Neural cell (in vitro differentiated cells): ENCODE measurements around the gene INO80.

Experiments used
- EP300 ChIP-seq: fragments of 450-650 bp; conservative IDR thresholded peaks from 2 replicates; pipeline ENCODE4 v1.6.1; 2014; ENCODE audit warnings: antibody characterized with exemption, mild to moderate bottlenecking, moderate library complexity; ENCODE audit not compliant: poor library complexity, severe bottlenecking
- EZH2 ChIP-seq: fragments of 200-600, 300-800 bp; shearing (Covaris generic), sonication (generic); IDR thresholded peaks from 2 replicates; pipeline ENCODE4 v1.6.1; 2014; ENCODE audit warnings: antibody characterized with exemption, low read length, borderline replicate concordance, mild to moderate bottlenecking; ENCODE audit not compliant: insufficient read depth, poor library complexity, severe bottlenecking
- POLR2AphosphoS5 ChIP-seq: IDR thresholded peaks from 2 replicates; pipeline ENCODE4 v1.6.1; 2012
- RAD21 ChIP-seq: fragments of 450-650 bp; conservative IDR thresholded peaks from 2 replicates; pipeline ENCODE4 v1.6.1; 2014; ENCODE audit warnings: antibody characterized with exemption, mild to moderate bottlenecking, moderate library complexity
- SMC3 ChIP-seq: fragments of 450-650 bp; conservative IDR thresholded peaks from 2 replicates; pipeline ENCODE4 v1.6.1; 2014; ENCODE audit warnings: antibody characterized with exemption, mild to moderate bottlenecking, moderate library complexity; ENCODE audit not compliant: poor library complexity
- TF ChIP-seq, protein P1 (sequence below): fragments of 450-650 bp; IDR thresholded peaks from 2 replicates; pipeline ENCODE4 v1.5.1; 2014; ENCODE audit warnings: antibody characterized with exemption, mild to moderate bottlenecking, moderate library complexity; ENCODE audit not compliant: poor library complexity, severe bottlenecking

DNA sequence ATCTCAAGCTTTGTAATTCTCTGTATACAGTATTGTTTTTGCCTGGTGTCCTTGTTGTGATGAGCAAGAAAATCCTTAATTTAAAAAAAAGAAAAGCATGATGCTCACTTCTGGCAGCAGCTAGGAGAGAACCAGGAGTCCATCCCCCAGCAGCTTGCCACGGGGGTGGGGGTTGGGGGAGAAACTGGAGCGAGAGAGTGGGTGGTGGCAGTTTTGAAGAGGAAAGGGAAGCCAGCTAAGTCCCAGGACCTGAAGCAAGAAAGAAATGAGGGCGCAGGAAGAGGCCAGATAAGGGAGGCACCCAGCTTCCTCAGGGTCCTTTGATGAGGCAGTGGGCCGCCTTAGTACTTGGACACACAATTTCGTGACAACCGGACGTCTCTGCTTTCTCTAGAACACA is 139.3 kb downstream of the INO80 start:
- TF ChIP-seq, protein P1, sequence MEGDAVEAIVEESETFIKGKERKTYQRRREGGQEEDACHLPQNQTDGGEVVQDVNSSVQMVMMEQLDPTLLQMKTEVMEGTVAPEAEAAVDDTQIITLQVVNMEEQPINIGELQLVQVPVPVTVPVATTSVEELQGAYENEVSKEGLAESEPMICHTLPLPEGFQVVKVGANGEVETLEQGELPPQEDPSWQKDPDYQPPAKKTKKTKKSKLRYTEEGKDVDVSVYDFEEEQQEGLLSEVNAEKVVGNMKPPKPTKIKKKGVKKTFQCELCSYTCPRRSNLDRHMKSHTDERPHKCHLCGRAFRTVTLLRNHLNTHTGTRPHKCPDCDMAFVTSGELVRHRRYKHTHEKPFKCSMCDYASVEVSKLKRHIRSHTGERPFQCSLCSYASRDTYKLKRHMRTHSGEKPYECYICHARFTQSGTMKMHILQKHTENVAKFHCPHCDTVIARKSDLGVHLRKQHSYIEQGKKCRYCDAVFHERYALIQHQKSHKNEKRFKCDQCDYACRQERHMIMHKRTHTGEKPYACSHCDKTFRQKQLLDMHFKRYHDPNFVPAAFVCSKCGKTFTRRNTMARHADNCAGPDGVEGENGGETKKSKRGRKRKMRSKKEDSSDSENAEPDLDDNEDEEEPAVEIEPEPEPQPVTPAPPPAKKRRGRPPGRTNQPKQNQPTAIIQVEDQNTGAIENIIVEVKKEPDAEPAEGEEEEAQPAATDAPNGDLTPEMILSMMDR, result no peak
- TF ChIP-seq RAD21 (no peak), POLR2AphosphoS5 (no peak), SMC3 (no peak), EZH2 (no peak), EP300 (no peak)
